ENCODE results near the gene USP9X. TPM values are rescaled to one million over a fixed set of nuclear protein-coding genes. Genes with fewer than 3 reads are reported as not detected.

Gene USP9X
- total RNA-seq, 1 donor from 2014 or later = 68.3 TPM

DNA sequence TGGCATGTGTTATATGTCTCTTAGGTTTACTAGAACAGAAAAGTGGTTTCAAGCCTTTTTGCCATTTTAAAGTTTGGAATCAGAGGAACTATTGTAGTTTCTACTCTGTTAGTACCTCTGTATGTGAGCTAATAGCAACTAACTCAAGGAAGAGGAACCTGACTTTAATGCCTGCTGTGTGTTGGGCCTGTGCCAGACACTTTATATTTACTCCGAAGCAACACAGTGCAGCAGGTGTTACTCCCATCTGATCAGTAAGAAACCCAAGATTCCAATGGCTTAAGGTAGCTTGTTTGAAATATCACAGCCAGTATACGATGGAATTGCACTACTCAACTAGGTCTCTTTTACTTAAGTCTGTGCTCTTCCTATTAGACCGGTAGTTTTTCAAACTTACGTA, 79.2 kb downstream of the USP9X start:
- no peak overlapping the region for H3K27ac Mint-ChIP-seq
- CTCF ChIA-PET = no interaction called here
- DNase-seq (no peak), ATAC-seq (ENCODE audit: low read depth) (no peak)
- intact Hi-C loops (cut with micrococcal nuclease) = no loop called here
- no peak overlapping the region for H3K4me3 Mint-ChIP-seq
- POLR2A ChIA-PET = interaction anchor here (0.9 kb wide), 1 partner anchor 19 kb away, joined by 3 read pairs; no protein-coding TSS in a partner anchor
- no peaks in the 10 kb centered on the region for H3K4me1 Mint-ChIP-seq
- peaks cover 34% of the 10 kb centered on the region for H3K36me3 Mint-ChIP-seq (ENCODE audit: low read depth)
- TF ChIP-seq, protein P1, sequence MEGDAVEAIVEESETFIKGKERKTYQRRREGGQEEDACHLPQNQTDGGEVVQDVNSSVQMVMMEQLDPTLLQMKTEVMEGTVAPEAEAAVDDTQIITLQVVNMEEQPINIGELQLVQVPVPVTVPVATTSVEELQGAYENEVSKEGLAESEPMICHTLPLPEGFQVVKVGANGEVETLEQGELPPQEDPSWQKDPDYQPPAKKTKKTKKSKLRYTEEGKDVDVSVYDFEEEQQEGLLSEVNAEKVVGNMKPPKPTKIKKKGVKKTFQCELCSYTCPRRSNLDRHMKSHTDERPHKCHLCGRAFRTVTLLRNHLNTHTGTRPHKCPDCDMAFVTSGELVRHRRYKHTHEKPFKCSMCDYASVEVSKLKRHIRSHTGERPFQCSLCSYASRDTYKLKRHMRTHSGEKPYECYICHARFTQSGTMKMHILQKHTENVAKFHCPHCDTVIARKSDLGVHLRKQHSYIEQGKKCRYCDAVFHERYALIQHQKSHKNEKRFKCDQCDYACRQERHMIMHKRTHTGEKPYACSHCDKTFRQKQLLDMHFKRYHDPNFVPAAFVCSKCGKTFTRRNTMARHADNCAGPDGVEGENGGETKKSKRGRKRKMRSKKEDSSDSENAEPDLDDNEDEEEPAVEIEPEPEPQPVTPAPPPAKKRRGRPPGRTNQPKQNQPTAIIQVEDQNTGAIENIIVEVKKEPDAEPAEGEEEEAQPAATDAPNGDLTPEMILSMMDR (IDR thresholded peaks at IDR 0.05) = no peak
- no peaks in the 10 kb centered on the region for H3K9me3 Mint-ChIP-seq
- H3K27me3 Mint-ChIP-seq = no peaks in the 10 kb centered on the region

DNA sequence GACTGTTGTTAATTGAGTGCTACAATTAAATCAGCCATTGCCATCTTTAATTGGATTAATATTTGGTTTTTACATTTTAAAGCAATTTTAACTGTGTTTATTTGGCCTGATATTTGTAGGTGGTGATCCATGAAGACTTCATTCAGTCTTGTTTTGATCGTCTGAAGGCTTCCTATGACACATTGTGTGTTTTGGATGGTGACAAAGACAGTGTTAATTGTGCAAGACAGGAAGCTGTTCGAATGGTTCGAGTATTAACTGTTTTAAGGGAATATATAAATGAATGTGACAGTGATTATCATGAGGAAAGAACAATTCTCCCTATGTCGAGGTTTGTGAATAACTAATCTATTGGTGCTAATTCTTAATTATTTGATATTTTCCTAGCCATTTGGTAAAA, 82.6 kb downstream of the USP9X start:
- Mint-ChIP-seq H3K9me3 (no peaks in the 10 kb centered on the region), H3K4me3 (no peak overlapping the region), H3K27me3 (no peaks in the 10 kb centered on the region), H3K4me1 (no peaks in the 10 kb centered on the region), H3K36me3 (ENCODE audit: low read depth) (peaks cover 52% of the 10 kb centered on the region), H3K27ac (no peak overlapping the region)
- POLR2A ChIA-PET = interaction anchor here (0.5 kb wide), 1 partner anchor 15 kb away, joined by 4 read pairs; no protein-coding TSS in a partner anchor
- no peak for ATAC-seq (ENCODE audit: low read depth)
- DNase-seq = no peak
- CTCF ChIA-PET = no interaction called here
- intact Hi-C loops (cut with micrococcal nuclease) = no loop called here
- TF ChIP-seq, protein P1 (IDR thresholded peaks at IDR 0.05) = no peak

DNA sequence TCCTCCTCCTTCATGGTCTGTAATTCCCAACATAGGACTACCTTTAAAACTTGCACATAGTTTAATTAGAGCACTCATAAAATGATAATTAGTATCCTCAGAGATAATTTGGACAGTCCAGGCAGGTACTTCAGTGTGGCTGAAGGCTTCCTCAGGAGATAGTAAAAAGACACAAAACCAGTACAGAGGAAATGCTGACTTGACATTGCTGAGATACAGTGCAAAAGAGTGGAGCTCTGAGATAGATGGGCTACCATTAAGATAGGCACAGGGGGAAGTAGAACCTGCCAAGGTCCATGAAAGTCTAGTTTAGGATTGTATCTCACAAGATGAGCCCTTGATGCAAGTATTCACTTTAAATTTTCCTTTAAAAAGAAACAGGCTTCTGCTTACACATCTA, 91.0 kb downstream of the USP9X start:
- TF ChIP-seq, protein P1 (IDR thresholded peaks at IDR 0.05) = no peak
- peaks cover 27% of the 10 kb centered on the region for H3K4me1 Mint-ChIP-seq
- CTCF ChIA-PET = interaction anchor here (1.0 to 1.9 kb wide), 2 partner anchors 77 to 78 kb away, joined by 4 read pairs; no protein-coding TSS in a partner anchor
- peaks cover 43% of the 10 kb centered on the region for H3K36me3 Mint-ChIP-seq (ENCODE audit: low read depth)
- H3K27ac Mint-ChIP-seq = no peak overlapping the region
- no peaks in the 10 kb centered on the region for H3K9me3 Mint-ChIP-seq
- ATAC-seq (ENCODE audit: low read depth) (no peak), DNase-seq (no peak)
- no peaks in the 10 kb centered on the region for H3K27me3 Mint-ChIP-seq
- H3K4me3 Mint-ChIP-seq = no peak overlapping the region
- POLR2A ChIA-PET = no interaction called here
- intact Hi-C loops (cut with micrococcal nuclease) = no loop called here

DNA sequence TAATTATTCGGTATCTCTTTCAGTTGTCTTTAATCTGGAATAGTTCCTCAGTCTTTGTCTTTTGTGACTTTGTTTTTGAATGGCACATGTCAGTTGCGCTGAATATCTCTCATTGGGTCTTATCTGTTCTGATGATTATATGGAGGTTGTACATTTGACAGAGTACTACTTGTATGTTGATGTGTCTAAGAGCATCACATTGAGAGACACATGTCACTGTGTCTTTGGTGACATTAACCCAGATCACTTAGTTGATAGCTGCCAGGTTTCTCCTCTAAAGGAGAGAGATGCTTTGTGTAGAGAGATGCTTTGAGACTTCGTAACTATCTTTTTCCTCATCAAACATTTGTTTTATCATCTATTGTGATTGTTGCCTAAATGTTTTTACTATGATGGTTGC, 92.1 kb downstream of the USP9X start:
- ATAC-seq (ENCODE audit: low read depth) (no peak), DNase-seq (no peak)
- TF ChIP-seq, protein P1 (IDR thresholded peaks at IDR 0.05) = no peak
- intact Hi-C loops (cut with micrococcal nuclease) = no loop called here
- Mint-ChIP-seq H3K27me3 (no peaks in the 10 kb centered on the region), H3K9me3 (no peaks in the 10 kb centered on the region), H3K4me3 (no peak overlapping the region), H3K4me1 (peaks cover 31% of the 10 kb centered on the region), H3K27ac (no peak overlapping the region), H3K36me3 (ENCODE audit: low read depth) (peaks cover 38% of the 10 kb centered on the region)
- ChIA-PET CTCF (interaction anchor here (1.9 kb wide), 1 partner anchor 77 kb away, joined by 4 read pairs; no protein-coding TSS in a partner anchor), POLR2A (no interaction called here)

DNA sequence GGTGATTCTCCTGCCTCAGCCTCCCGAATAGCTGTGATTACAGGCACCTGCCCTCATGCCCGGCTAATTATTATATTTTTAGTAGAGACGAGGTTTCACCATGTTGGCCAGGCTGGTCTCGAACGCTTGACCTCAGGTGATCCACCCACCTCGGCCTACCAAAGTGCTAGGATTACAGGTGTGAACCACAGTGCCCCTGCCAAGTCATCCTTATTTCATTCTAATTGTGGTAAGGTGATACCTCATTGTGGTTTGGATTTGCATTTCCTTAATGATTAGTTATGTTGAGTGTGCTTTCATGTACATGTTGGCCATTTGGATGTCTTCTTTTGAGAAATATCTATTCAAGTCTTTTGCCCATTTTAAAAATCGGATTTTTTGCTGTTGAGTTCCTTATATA, 93.0 kb downstream of the USP9X start:
- H3K4me1 Mint-ChIP-seq = peaks cover 33% of the 10 kb centered on the region
- ChIA-PET POLR2A (no interaction called here), CTCF (interaction anchor here (3.9 kb wide), 1 partner anchor 75 kb away, joined by 32 read pairs; no protein-coding TSS in a partner anchor)
- H3K27ac Mint-ChIP-seq = no peak overlapping the region
- no peaks in the 10 kb centered on the region for H3K27me3 Mint-ChIP-seq
- TF ChIP-seq, protein P1 (IDR thresholded peaks at IDR 0.05) = no peak
- peaks cover 30% of the 10 kb centered on the region for H3K36me3 Mint-ChIP-seq (ENCODE audit: low read depth)
- DNase-seq = no peak
- H3K4me3 Mint-ChIP-seq = no peak overlapping the region
- no peaks in the 10 kb centered on the region for H3K9me3 Mint-ChIP-seq
- intact Hi-C loops (cut with micrococcal nuclease) = no loop called here
- ATAC-seq (ENCODE audit: low read depth) = no peak

All from activated B cell treated with CpG ODN at 0.5 μM for 24 hours (primary cell).